ENCODE measurements around the gene ANXA9. TPM values are rescaled to one million over a fixed set of nuclear protein-coding genes. Genes with fewer than 3 reads are reported as not detected.

The ANXA9 gene
- polyA plus RNA-seq, 3 donors, result 0.28 to 1.7 (median 1.4) TPM

DNA sequence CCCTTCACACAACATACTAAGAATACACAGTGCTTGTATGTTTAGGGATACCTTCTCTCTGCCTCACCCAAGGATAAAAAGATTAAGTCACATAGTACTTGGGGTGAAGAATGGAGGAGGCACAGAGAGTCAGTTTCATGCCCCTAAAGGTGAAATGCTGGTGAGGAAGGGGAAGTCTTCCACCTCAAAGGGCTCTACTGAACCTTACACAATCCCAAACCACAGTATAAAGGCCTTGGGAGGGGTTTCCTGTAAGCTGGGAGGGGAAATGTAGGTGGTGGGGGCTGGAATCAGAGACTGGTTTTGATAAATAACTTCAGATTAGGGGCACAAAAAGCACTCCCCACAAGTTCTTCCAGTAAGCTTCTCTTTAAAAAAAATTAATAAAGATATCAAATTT is 21.1 kb downstream of the ANXA9 start:
- Histone ChIP-seq H2AFZ (ENCODE audit: insufficient read depth, low read depth, low read length, poor library complexity, severe bottlenecking) (no peak overlapping the region), H3K9ac (ENCODE audit: insufficient read depth, low read length, poor library complexity, severe bottlenecking) (no peak overlapping the region), H3K4me2 (replicated peaks; ENCODE audit: extremely low read depth, low read length, poor library complexity, severe bottlenecking) (peak overlapping the region; percentile 62), H3K9me3 (replicated peaks in 1 of 2; ENCODE audit: control insufficient read depth in 1 of 2, insufficient read depth in 1 of 2, low read length in 2 of 2) (no peaks in the 10 kb centered on the region), H3K4me3 (replicated peaks in 1 of 3; ENCODE audit: low read depth in 2 of 3, low read length in 3 of 3) (peak overlapping the region in 1 of 3 experiments; percentile 56), H3K4me1 (ENCODE audit: control insufficient read depth in 1 of 2, insufficient read depth in 2 of 2, low read length in 2 of 2) (peaks cover 89 to 91% of the 10 kb centered on the region in 2 donors), H4K20me1 (ENCODE audit: insufficient read depth, low read length) (peaks cover 15% of the 10 kb centered on the region), H3K36me3 (replicated peaks in 1 of 2; ENCODE audit: control insufficient read depth in 1 of 2, insufficient read depth in 2 of 2, low read length in 2 of 2) (peaks cover 5 to 23% of the 10 kb centered on the region in 2 donors), H3K27ac (ENCODE audit: low read depth in 1 of 2, low read length in 2 of 2) (peak overlapping the region; percentile 60 to 78), H3K27me3 (ENCODE audit: control insufficient read depth in 2 of 2, insufficient read depth in 2 of 2, low read length in 2 of 2) (no peaks in the 10 kb centered on the region), H3K79me2 (ENCODE audit: insufficient read depth, low read length) (peaks cover 71% of the 10 kb centered on the region)
- intact Hi-C loops (cut with micrococcal nuclease), result loop anchor here in 1 of 2 donors (10.0 kb wide), 1 partner anchor 162 kb away; the partner anchor contains the start of genes LYSMD1 and SCNM1
- Mint-ChIP-seq H3K9me3 (peaks cover 0 to 2% (median 0%) of the 10 kb centered on the region in 7 donors), H3K27ac (peak overlapping the region; percentile 88 to 94 (median 91)), H3K4me1 (peaks cover 89% of the 10 kb centered on the region), H3K36me3 (peaks cover 24 to 35% of the 10 kb centered on the region in 2 donors), H3K4me3 (peak overlapping the region in 1 of 2 donors; percentile 77), H3K27me3 (ENCODE audit: low read depth in 3 of 3) (peaks cover 0 to 9% (median 2%) of the 10 kb centered on the region in 3 donors)
- peak in 2 of 3 donors; percentile 66 for DNase-seq
- TF ChIP-seq CTCF (IDR thresholded peaks at IDR 0.05), result no peak

DNA sequence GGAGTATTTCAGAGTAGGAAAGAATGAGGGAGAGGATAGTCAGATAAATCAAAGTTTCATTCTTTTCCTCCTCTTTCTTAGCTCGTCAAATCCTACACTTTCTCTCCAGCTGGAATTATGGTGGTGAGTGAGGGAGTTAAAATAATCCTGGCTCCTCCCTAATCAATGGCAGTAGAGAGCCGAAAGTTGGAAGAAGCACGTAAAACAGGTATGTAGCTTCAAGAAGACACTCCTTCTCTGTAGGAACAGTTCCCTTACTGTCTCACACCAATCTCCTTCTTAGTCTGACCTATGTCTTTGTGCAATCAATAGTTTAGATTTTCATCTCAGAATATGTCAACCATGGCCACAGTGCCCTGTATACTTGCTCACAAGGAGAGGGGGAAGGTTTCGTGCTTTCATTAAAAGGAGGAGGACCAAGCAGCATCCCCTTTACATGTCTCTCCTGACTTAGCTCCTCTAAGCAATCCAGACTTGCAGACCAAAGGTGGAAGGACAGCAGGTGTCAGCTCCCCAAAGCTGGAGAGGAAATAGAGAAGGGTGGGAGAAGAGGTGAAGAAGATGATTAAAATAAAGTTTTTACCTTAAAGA is 23.7 kb downstream of the ANXA9 start:
- Histone ChIP-seq H3K79me2 (ENCODE audit: insufficient read depth, low read length) (peaks cover 75% of the 10 kb centered on the region), H3K4me1 (ENCODE audit: control insufficient read depth in 1 of 2, insufficient read depth in 2 of 2, low read length in 2 of 2) (peaks cover 78 to 84% of the 10 kb centered on the region in 2 donors), H3K27me3 (ENCODE audit: control insufficient read depth in 2 of 2, insufficient read depth in 2 of 2, low read length in 2 of 2) (no peaks in the 10 kb centered on the region), H2AFZ (ENCODE audit: insufficient read depth, low read depth, low read length, poor library complexity, severe bottlenecking) (peak overlapping the region; percentile 93), H3K4me2 (replicated peaks; ENCODE audit: extremely low read depth, low read length, poor library complexity, severe bottlenecking) (peak overlapping the region; percentile 89), H4K20me1 (ENCODE audit: insufficient read depth, low read length) (peaks cover 13% of the 10 kb centered on the region), H3K27ac (ENCODE audit: low read depth in 1 of 2, low read length in 2 of 2) (peak overlapping the region; percentile 89 to 95), H3K9ac (ENCODE audit: insufficient read depth, low read length, poor library complexity, severe bottlenecking) (peak overlapping the region; percentile 87), H3K36me3 (replicated peaks in 1 of 2; ENCODE audit: control insufficient read depth in 1 of 2, insufficient read depth in 2 of 2, low read length in 2 of 2) (peaks cover 0 to 3% of the 10 kb centered on the region in 2 donors), H3K9me3 (replicated peaks in 1 of 2; ENCODE audit: control insufficient read depth in 1 of 2, insufficient read depth in 1 of 2, low read length in 2 of 2) (no peaks in the 10 kb centered on the region), H3K4me3 (replicated peaks in 1 of 3; ENCODE audit: low read depth in 2 of 3, low read length in 3 of 3) (peak overlapping the region; percentile 63 to 88 (median 69))
- H3K27me3 Mint-ChIP-seq (ENCODE audit: low read depth in 3 of 3), result peaks cover 0 to 12% (median 2%) of the 10 kb centered on the region in 3 donors
- peak overlapping the region; percentile 98 to 99 (median 99) for H3K27ac Mint-ChIP-seq
- H3K4me1 Mint-ChIP-seq, result peaks cover 84% of the 10 kb centered on the region
- peaks cover 4 to 12% of the 10 kb centered on the region in 2 donors for H3K36me3 Mint-ChIP-seq
- no CpG with 5 or more reads among the region's 4 CpGs for WGBS (ENCODE audit: insufficient coverage)
- intact Hi-C loops (cut with micrococcal nuclease), result loop anchor here (5.0 to 10.0 kb wide), 6 partner anchors 34 to 161 kb away; partner anchors contain the start of genes LYSMD1 (in 2 of the 2), SCNM1 (in 2 of the 2), ARNT (in 1 of the 2) and CDC42SE1 (in 1 of the 2)
- DNase-seq, result no peak
- TF ChIP-seq CTCF (IDR thresholded peaks at IDR 0.05), result no peak
- peak overlapping the region; percentile 90 to 97 for H3K4me3 Mint-ChIP-seq
- no peaks in the 10 kb centered on the region for H3K9me3 Mint-ChIP-seq

Data from CD14-positive monocyte (primary cell).